Measurements from ENCODE around the gene PTPRN2. TPM values are rescaled to one million over a fixed set of nuclear protein-coding genes. Genes with fewer than 3 reads are reported as not detected.
"Not testable (repeated sequence)": the region's sequence is repeated elsewhere in the genome, so short reads cannot be mapped to it uniquely, and the experiment has no call there.

PTPRN2 gene
- total RNA-seq, 2 donors from 2014 or later = 26.1 to 55.5 TPM

DNA sequence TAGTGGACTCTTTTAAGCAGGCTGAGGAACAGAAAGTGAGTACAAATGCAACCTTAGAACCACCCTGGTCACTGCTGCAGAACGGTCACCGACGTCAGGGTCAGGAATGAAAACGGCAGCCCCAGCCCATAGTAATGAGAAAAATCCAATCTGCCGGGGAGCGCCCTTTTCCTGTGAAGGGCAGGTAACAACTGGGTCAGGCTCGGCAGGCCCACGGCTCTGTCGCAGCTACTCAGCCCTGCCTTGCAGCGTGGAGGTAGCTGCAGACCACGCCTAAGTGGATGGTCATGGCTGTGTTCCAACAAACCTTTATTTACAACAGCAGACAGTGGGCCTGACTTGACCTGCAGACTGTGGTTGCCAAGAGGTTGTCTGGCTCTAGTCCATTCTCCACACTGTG lies 687.6 kb downstream of the PTPRN2 start:
- intact Hi-C loops (cut with DNase I) = no loop called here
- no peaks in the 10 kb centered on the region for H3K9me3 ChIP-seq
- no peaks in the 10 kb centered on the region for H3K36me3 ChIP-seq
- H3K27ac ChIP-seq = no peak overlapping the region
- no peaks in the 10 kb centered on the region for H3K27me3 ChIP-seq (replicated peaks; ENCODE audit: insufficient read depth)
- no peaks in the 10 kb centered on the region for H3K4me1 ChIP-seq (replicated peaks)
- WGBS = 36% methylated on average over 11 of the region's 11 CpGs
- no peak overlapping the region for H3K4me3 ChIP-seq
- no peak for TF ChIP-seq POLR2AphosphoS5 (IDR thresholded peaks at IDR 0.05)
- TF ChIP-seq POLR2A (IDR thresholded peaks at IDR 0.05) = no peak
- no peak for TF ChIP-seq CTCF (IDR thresholded peaks at IDR 0.05)
- DNase-seq (ENCODE audit: low spot score) = peak; percentile 25

GRCh38 chr7:157898802-157899505 lies 688.7 kb downstream of the PTPRN2 start:
- no peaks in the 10 kb centered on the region for H3K27me3 ChIP-seq (replicated peaks; ENCODE audit: insufficient read depth)
- H3K36me3 ChIP-seq = no peaks in the 10 kb centered on the region
- intact Hi-C loops (cut with DNase I) = no loop called here
- no peak overlapping the region for H3K4me3 ChIP-seq
- TF ChIP-seq POLR2A (IDR thresholded peaks at IDR 0.05) = no peak
- TF ChIP-seq POLR2AphosphoS5 (IDR thresholded peaks at IDR 0.05) = peak; percentile 15
- no peaks in the 10 kb centered on the region for H3K4me1 ChIP-seq (replicated peaks)
- WGBS = 45% methylated on average over 17 of the region's 17 CpGs
- H3K27ac ChIP-seq = no peak overlapping the region
- H3K9me3 ChIP-seq = no peaks in the 10 kb centered on the region
- DNase-seq (ENCODE audit: low spot score) = no peak

GRCh38 chr7:157898261-157898660 lies 689.4 kb downstream of the PTPRN2 start:
- Histone ChIP-seq H3K4me3 (no peak overlapping the region), H3K36me3 (no peaks in the 10 kb centered on the region), H3K9me3 (no peaks in the 10 kb centered on the region), H3K27me3 (replicated peaks; ENCODE audit: insufficient read depth) (no peaks in the 10 kb centered on the region), H3K27ac (no peak overlapping the region), H3K4me1 (replicated peaks) (no peaks in the 10 kb centered on the region)
- no peak for TF ChIP-seq POLR2AphosphoS5 (IDR thresholded peaks at IDR 0.05)
- no peak for TF ChIP-seq CTCF (IDR thresholded peaks at IDR 0.05)
- no peak for TF ChIP-seq POLR2A (IDR thresholded peaks at IDR 0.05)
- DNase-seq (ENCODE audit: low spot score) = no peak
- WGBS = 68% methylated on average over 11 of the region's 11 CpGs
- intact Hi-C loops (cut with DNase I) = no loop called here

GRCh38 chr7:157897681-157898080 lies 689.9 kb downstream of the PTPRN2 start:
- DNase-seq (ENCODE audit: low spot score) = no peak
- Histone ChIP-seq H3K27me3 (replicated peaks; ENCODE audit: insufficient read depth) (no peaks in the 10 kb centered on the region), H3K4me3 (no peak overlapping the region), H3K27ac (no peak overlapping the region), H3K9me3 (no peaks in the 10 kb centered on the region), H3K4me1 (replicated peaks) (no peaks in the 10 kb centered on the region), H3K36me3 (no peaks in the 10 kb centered on the region)
- no peak for TF ChIP-seq POLR2A (IDR thresholded peaks at IDR 0.05)
- no peak for TF ChIP-seq POLR2AphosphoS5 (IDR thresholded peaks at IDR 0.05)
- no peak for TF ChIP-seq CTCF (IDR thresholded peaks at IDR 0.05)
- WGBS = 88% methylated on average over 26 of the region's 30 CpGs
- intact Hi-C loops (cut with DNase I) = no loop called here

DNA sequence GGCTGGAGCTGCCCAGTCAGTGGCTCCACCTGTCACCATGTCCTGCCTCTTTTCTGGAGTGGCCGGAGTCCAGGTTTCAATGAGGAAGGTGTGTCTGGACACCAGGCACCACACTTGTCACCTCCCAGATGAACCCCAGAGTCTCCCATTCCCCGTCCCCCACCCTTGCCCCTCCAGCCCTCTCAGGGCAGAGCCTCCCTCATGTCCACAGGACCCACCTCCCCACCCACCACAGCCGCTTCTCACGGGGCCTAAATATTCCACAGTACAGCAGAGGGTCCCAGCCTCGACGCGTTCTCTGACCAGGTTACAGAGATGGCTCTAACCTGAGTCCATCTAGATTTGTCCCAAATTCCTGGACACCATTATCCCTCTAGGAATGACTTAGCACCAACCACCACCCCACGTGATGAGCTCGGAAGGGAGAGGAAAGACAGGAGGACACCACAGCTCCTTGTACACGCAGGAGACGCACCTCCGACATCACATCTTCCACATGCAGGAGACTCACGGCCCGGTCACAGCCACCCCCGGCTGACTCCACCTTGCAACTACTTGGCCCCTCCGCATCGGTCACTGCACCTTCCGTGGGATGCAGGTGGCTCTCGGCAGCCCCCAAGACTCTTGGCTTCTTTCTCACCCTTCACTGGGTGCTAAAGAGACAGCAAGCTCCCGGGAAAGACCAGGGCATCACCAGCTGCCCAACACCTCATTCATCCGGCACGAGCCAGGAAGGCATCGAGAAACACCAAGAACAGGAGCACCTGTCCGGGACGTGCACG lies 690.7 kb downstream of the PTPRN2 start:
- no peak for TF ChIP-seq CTCF (IDR thresholded peaks at IDR 0.05)
- WGBS = 88% methylated on average over 26 of the region's 26 CpGs
- Histone ChIP-seq H3K4me3 (no peak overlapping the region), H3K27ac (no peak overlapping the region), H3K4me1 (replicated peaks) (no peaks in the 10 kb centered on the region), H3K27me3 (replicated peaks; ENCODE audit: insufficient read depth) (no peaks in the 10 kb centered on the region), H3K36me3 (no peaks in the 10 kb centered on the region), H3K9me3 (no peaks in the 10 kb centered on the region)
- intact Hi-C loops (cut with DNase I) = no loop called here
- DNase-seq (ENCODE audit: low spot score) = no peak

DNA sequence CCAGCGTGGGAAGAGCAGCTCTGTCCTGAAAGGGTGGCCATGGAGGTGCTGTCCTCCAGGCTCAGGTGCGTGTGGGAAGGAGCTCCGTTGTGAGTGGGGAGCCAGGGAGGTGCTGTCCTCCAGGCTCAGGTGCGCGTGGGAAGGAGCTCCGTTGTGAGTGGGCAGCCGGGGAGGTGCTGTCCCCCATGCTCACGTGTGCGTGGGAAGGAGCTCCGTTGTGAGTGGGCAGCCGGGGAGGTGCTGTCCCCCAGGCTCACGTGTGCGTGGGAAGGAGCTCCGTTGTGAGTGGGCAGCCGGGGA lies 691.3 kb downstream of the PTPRN2 start:
- H3K4me3 ChIP-seq; H3K9me3 ChIP-seq; DNase-seq (ENCODE audit: low spot score); H3K36me3 ChIP-seq; H3K27ac ChIP-seq; H3K4me1 ChIP-seq (replicated peaks); H3K27me3 ChIP-seq (replicated peaks; ENCODE audit: insufficient read depth); intact Hi-C loops (cut with DNase I): not testable (repeated sequence)
- WGBS = 93% methylated on average over 15 of the region's 15 CpGs
